Stimulated activated CD8-positive, alpha-beta memory T cell treated with anti-CD3 and anti-CD28 coated beads, Interleukin-4, amount 100 ng/mL, for 48 hours (primary cell): ENCODE results near the gene KLF13.
A peak's percentile ranks its signal among the peaks of the same experiment; 100 is the strongest.

ENCODE experiments used
- DNase-seq: peaks from one replicate; pipeline ENCODE4 v3.0.0-alpha.2; 2020

The KLF13 gene

DNA sequence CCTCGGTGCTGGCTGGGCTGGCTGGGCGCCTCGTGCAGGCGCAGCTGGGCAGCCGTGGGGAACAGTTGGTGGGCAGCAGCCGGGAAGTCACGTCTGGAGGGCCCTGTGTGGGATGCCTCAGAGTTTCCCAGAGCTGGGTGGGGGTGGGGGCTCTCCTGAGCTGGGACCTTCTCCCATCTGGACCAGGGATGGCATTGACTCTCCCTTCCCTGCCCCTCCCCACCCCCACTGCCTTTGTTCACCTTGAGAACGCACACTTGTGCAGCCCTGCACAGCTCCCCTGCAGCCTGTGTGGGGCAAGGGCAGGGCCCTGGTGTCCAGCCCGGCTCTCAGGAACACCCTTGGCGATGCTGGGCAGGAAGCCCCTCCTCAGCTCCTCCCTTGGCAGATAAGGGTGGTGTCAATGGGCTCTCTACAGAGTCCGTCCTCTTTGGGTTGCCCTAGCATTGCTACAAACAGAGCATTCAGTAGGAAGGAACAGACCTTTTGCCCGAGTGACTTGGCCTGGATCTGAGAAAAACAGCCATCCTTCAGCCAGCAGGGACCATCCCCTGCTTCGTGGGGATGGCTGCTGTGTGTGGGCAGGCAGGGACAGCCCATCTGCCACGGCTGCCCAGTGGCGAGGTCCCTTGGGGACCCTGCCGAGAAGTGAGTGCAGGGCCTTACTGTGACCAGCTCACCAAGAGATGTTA lies 25.5 kb upstream of the KLF13 start:
- DNase-seq = peak; percentile 20

GRCh38 chr15:31301673-31301990 lies 25.0 kb upstream of the KLF13 start:
- no peak for DNase-seq

DNA sequence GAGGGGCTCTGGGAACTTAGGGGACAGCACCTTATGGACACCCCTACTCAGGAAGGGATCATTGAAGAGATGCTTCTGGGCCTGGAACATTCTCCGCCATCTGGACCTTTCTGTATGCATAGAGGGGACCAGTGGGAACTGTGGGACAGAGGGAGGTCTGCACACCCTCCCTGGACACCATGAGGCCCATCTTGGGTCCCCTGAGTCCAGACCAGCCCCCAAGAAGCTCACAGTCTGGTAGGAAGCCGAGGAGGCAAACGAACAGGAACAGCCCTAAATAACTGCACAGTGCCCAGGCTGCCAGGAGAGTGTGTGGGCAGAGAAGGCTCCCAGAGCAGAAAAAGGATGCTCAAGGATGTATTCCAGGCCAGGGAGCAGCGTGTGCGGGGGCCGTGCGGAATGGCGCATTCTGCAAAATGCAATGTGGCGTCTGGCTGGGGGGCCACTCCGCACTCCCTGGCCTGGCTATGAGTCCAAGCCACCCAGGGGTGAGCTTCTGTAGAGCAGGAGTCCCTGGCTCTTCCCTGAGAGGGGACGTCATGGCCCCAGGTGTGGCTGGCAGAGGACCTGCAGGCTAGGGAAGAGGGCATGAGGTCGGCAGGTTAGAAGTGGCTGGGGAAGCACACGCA lies 24.5 kb upstream of the KLF13 start:
- DNase-seq = peak; percentile 14

GRCh38 chr15:31302778-31303725 lies 23.6 kb upstream of the KLF13 start:
- peak; percentile 49 for DNase-seq

- peak; percentile 21 for DNase-seq
Measured at GRCh38 chr15:31303726-31304648, 22.6 kb upstream of the KLF13 start.

GRCh38 chr15:31304751-31305365 lies 21.8 kb upstream of the KLF13 start:
- no peak for DNase-seq

DNA sequence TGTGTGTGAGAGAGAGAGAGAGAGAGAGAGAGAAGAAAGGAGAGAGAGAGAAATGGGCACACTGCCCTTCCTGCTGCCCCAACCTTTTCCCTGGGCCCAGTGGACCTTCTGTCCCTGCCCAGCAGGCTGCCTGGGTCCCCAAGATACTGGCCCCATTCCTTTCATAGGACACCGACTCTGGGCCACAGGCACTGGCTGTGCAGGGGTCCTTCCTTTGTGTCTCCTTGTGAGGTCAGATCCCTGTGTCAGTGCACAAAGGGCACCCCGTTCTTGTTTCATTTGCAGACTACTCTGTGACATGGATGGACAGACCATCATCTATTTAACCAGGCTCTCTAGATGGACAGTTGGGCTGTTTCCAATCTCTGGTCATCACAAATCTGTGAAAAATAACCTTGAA lies 21.3 kb upstream of the KLF13 start:
- no peak for DNase-seq

DNA sequence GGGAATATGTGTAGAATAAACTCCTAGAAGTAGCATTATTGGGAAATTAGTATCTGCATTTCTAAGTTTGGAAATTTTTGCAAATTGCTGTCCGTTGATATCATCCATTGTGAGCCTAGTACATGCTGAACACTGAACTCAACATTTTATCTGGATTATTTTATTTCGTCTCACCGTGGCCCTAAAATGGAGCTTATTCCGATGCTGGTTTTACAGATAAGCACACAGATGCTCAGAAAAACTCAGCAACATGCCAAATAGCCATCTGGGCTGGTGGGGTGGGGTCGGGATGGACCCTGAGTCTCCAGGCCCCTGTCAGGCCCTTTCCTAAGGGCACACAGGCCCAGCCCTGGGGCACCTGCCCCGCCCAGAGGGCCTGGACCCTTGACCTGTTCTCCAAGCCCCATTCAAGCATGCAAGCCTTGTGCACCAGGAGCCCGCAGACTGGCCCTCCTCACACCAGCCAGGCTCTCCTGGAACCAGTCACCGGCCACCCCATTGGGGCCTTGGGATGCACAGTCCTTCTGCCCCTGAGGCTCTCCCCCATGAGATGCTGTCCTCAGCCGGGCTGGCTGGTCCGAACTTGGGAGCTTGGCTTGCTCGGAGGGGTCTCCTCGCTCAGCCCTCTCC lies 20.7 kb upstream of the KLF13 start:
- DNase-seq = no peak

GRCh38 chr15:31306426-31307269 lies 20.0 kb upstream of the KLF13 start:
- peak; percentile 16 for DNase-seq

DNA sequence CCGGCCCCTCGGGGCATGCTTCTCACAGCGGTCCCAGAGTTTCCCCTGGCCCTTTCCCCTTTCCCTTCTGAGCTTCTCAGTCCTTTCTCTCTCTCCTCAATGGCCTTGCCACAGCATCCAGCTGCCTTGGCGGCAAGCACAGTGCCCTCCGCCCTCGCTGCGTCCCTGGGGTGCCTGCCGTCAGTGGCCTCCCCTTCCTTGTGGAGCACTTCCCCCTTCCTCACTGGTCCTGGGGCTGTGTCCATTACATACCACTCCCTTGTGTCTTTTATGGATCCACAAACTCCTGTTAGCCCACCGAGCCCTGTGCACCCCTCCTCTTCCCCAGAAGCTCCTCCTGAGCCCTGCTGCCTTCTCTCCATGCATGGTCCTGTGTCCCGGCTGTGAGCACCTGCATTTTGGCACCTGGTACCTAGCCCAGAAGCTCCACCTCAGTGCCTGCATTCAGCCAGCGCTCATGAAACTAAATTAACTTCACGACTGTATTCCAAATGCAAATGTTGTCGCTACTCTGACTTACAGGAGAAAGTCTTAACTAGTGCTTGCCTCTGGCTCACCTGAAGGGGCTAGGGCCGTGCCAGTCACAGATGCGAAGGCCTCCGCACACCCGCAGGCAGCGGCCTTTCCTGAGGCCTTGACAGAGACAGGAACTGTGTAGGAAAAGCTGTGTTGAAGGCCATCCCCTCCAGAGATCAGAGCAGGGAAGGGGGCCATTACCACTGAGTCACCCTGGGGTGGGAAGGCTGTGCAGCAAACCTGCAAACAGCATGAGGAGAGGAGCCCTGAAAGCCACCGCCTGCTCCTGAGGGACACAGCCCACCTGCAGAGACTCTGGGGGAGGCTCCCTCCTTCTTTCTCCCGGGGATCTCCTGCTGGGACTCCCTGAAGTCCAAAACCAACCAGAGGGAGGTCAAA lies 19.1 kb upstream of the KLF13 start:
- peak; percentile 16 for DNase-seq

DNA sequence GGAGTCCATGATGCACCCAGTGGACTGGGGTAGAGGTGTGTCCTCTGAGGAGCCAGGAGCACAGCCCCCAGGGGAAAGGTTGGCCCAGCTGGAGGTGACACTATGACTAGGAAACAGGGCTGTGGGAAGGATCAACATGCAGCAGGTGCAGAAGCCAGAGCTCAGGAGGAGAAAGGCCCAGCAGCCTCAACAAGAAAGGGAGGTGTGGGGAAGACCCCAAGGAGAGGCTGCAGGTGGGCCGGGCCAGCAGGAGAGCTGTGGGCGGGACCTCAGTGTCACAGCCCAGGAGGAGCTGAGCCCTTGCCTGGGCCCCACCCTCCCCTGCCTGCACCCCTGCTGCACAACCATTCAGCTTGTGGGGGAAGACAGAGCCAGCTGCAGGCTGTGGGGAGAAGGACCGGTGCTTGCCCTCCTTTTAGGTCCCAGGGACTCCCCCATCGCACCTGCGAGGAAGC lies 18.4 kb upstream of the KLF13 start:
- peak; percentile 30 for DNase-seq

DNA sequence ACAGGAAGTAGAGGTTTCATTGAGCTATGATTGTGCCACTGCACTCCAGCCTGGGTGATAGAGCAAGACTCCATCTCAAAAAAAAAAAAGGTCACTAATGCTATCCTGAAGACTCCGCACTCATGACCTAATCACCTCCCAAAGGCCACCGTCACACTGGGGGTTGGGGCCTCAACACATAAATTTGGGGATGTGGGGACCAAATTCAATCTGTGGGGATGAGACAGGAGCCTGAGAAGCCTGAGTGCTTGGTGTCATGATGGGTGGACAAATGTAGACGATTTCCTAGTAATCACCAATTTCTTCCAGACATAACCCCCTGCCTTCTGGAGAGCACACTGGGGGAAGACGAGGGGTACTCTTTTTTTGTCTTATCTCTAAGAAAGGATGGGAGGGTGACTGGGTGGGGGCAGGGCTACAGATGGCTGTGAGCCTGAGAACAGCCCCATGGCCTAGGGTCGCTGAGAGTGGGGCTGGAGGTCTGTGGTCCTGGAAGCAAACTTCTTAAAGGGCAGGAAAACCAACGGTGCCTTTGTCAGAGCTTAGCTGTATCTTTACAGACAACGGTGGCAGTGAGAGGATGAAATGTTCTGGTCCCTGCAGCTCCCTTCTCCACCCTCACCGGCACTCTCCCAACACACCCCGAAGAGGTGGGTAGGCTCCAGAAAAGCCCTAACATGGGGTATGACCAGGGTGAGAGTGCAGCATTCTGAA lies 16.6 kb upstream of the KLF13 start:
- DNase-seq = peak; percentile 12

- peak; percentile 13 for DNase-seq
Measured at GRCh38 chr15:31311735-31312619, 14.7 kb upstream of the KLF13 start.

DNA sequence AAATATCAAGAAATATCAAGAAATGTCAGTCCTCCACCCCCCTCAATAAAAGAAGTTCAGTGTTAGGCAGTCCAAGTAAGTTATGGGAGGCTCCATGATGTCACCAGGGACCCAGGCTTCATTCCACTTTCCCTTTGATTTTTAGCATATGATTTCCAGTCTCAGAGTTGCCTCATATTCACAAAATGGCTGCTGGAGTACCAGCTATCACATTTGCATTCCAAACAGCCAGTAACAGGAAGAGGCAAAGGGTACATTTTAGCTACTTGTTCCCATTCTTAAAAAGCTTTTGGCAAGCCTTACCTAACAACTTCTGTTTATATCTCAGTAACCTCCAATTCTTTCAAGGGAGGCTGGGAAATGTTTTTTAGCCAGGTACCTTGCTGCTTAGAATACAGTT lies 13.4 kb upstream of the KLF13 start:
- DNase-seq = no peak

GRCh38 chr15:31314380-31314779 lies 12.3 kb upstream of the KLF13 start:
- no peak for DNase-seq

GRCh38 chr15:31316135-31316795 lies 10.4 kb upstream of the KLF13 start:
- DNase-seq = no peak

GRCh38 chr15:31317017-31317416 lies 9.6 kb upstream of the KLF13 start:
- no peak for DNase-seq
